ENCODE data around the gene DDR2. TPM values are rescaled to one million over a fixed set of nuclear protein-coding genes. Genes with fewer than 3 reads are reported as not detected.
A peak's percentile ranks its signal among the peaks of the same experiment; 100 is the strongest.
"Not testable (repeated sequence)": the region's sequence is repeated elsewhere in the genome, so short reads cannot be mapped to it uniquely, and the experiment has no call there.

The DDR2 gene
- 35.5 and 36.5 TPM in 2 replicates for total RNA-seq (2014; rRNA removed; shearing (Covaris generic))

DNA sequence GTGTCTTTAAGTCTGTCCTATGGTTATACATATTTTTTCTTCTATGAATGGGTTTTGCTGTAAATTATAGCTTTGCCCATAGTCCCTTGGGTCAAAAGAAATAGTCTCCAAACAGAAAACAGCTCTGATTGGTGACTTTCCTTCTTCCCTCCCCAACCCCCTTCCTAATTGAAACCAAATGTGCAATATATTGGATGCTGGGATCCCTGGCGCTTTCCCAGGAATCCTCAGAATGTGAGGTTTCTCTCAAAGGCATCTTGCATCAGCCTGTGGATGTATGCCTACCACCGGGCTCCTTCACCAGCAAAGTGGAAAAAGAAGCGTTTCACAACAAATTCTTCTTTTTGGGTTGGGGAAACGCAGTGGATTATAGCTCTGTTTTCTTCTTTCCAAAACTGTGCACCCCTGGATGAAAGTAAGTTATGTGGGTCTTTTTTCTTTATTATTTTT, at the start of gene DDR2:
Gene DDR2 (plus strand): TSS at position 248 of the 450 bp plus-strand sequence. CDS start 86,600 bp downstream, outside the sequence.
- peak; percentile 87 for DNase-seq (ENCODE audit: low spot score)

GRCh38 chr1:162582901-162583300, 49.4 kb upstream of the DDR2 start:
- not testable (repeated sequence) for DNase-seq (ENCODE audit: low spot score)

DNA sequence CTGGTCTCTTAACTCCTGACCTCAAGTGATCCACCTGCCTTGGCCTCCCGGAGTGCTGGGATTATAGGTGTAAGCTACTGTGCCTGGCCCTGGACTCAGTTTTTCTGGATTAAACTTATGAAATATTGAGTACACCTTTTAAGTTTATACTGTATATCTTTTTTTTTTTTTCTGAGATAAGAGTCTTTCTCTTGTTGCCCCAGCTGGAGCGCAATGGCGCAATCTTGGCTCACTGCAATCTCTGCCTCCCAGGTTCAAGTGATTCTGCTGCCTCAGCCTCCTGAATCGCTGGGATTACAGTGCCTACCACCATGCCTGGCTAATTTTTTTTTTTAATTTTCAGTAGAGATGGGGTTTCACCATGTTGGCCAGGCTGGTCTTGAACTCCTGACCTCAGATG, 47.2 kb upstream of the DDR2 start:
- not testable (repeated sequence) for DNase-seq (ENCODE audit: low spot score)

DNA sequence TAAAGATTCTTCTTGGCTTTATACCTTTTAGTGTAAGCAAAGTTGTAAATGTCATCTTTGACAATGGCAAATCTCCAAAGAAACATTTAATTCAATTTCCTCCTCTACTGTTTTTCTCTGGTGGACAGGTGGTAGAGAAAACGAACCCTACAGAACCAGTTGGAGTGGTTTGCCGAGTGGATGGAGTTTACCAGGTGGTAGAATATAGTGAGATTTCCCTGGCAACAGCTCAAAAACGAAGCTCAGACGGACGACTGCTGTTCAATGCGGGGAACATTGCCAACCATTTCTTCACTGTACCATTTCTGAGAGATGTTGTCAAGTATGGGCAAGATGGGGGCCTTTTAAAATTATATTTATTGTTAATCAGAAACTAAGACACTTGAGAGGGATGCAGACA, 44.9 kb upstream of the DDR2 start:
- no peak for DNase-seq (ENCODE audit: low spot score)

GRCh38 chr1:162587761-162588260, 44.5 kb upstream of the DDR2 start:
- no peak for DNase-seq (ENCODE audit: low spot score)

- DNase-seq (ENCODE audit: low spot score), result no peak
Measured at GRCh38 chr1:162590101-162590500, 42.2 kb upstream of the DDR2 start.

- DNase-seq (ENCODE audit: low spot score), result no peak
Measured at GRCh38 chr1:162590686-162591085, 41.6 kb upstream of the DDR2 start.

GRCh38 chr1:162596514-162597170, 35.6 kb upstream of the DDR2 start:
- no peak for DNase-seq (ENCODE audit: low spot score)

DNA sequence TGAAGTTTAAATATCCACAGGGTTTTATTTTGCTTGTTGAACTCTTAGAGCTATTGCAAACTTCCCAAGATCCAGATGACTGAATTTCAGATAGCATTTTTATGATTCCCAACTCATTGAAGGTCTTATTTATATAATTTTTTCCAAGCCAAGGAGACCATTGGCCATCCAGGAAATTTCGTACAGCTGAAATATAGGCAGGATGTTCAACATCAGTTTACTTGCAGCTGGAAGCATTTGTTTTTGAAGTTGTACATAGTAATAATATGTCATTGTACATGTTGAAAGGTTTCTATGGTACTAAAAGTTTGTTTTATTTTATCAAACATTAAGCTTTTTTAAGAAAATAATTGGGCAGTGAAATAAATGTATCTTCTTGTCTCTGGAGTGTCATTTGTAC, 32.8 kb upstream of the DDR2 start:
- no peak for DNase-seq (ENCODE audit: low spot score)

DNA sequence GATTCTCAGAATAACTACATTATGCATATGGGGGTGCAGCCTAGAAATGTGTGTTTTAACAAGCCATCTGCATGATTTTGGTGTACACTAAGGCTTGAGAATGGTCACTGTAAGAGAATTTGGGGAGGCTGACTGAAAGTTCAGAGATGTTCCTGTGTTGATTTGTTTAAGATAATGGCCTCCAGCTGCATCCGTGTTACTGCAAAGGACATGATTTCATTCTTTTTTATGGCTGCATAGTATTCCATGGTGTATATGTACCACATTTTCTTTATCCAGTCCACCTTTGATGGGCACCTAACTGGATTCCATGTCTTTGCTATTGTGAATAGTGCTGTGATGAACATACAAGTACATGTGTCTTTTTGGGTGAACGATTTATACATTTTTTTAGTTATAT, 29.1 kb upstream of the DDR2 start:
- DNase-seq (ENCODE audit: low spot score), result not testable (repeated sequence)

DNA sequence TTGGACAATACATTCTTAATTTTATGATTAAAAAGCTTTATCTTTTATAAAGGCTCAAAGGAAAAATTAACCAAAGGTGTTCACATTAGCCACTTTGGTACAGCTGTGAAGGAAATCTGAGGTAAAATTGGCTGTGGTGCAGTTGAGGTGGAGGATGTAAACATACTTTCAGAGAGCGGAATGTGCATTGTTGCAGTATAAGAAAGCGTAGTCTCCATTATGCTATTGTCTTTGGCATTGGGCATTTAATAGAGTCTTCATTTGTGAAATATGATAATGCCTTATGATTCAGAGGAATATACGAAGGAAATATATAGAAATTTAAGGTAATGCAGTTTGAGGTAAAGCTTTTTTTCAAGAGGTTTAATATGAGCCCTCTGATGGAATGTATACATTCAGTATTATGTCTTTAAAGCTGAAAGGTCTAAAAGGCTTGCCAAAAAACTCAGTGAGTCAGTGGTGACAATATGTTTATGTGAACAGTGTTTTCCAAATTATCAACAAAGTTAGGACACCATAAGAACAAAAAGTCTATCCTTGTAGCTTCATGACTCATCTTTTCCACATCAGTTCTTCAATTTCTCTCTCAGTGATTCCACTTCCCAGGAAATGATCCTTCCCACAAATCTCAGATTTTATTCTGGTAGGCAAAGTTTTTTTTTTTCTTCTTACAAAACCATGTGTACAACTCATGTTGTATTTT, 26.9 kb upstream of the DDR2 start:
- DNase-seq (ENCODE audit: low spot score), result peak; percentile 88

DNA sequence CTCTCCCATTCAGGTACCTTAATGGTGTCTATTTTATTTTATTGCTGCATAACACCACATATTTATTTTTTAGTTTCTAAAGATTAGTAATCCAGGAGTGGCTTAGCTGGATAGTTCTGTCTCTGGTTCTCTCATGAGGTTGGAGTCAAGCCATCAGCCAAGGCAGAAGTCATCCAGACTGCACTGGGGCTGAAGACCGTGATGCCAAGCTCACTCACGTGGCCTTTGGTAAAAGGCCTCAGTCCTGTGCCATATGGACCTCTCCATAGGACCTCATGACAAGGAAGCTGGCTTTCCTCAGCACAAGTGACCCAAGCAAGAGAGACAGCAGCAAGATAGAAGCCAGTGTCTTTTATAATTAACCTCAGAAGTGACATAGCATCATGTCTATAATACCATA, 23.0 kb upstream of the DDR2 start:
- no peak for DNase-seq (ENCODE audit: low spot score)

GRCh38 chr1:162612606-162613400, 19.5 kb upstream of the DDR2 start:
- DNase-seq (ENCODE audit: low spot score), result no peak

DNA sequence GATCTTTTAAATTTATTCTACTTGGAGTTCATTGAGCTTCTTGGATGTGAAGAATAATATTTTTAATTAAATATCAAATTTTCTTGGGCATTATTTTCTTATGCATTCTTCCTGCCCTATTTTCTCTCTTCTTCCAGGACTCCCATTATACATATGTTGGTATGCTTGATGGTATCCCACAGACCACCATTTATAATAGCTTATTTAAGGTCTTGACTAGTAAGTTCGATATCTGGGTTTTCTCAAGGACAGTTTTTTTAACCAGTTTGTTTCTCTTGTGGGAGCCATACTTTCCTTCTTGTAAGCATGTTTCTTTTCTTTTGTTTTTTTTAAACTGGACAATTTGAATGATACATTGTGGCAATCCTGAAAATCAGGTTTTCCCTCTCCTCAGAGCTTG, 15.4 kb upstream of the DDR2 start:
- no peak for DNase-seq (ENCODE audit: low spot score)

- DNase-seq (ENCODE audit: low spot score), result no peak
Measured at GRCh38 chr1:162617513-162617912, 14.8 kb upstream of the DDR2 start.

DNA sequence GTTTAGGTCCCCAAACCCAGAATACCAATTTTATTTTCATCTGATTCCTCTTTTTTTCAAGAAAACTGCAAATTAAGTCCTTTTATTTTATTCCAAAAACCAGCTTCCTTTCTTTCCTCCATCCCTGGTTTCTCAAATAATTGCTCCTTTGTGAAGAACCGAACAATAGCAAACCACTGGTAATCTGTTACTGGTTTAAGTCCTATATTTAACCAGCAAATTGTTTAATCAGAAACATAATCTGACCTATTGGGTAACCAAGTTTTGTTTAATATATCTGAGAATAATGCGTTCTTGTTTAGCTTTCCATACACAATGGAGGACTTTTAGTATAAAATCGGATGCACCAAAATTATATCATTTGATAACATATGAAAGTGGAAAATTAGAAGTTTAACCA, 13.2 kb upstream of the DDR2 start:
- DNase-seq (ENCODE audit: low spot score), result no peak

DNA sequence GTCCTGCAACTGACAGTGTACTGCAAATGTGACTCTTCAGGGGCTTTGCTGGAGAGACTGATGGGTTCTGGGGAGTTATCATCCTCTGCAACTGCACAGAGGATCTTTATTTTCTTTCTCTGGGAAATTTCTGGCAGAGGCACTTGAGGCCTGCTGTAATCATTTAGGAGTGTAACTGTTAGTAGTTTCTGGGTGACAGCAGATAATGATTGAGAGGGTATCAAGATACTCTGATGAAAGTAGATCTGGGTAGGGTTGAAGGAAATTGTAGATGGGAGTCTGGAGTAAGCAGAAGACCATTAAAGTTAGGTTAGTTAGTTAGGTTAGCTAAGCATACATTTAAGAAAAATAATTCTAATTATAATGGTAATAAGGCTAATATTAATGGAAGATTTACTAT, 11.0 kb upstream of the DDR2 start:
- no peak for DNase-seq (ENCODE audit: low spot score)

DNA sequence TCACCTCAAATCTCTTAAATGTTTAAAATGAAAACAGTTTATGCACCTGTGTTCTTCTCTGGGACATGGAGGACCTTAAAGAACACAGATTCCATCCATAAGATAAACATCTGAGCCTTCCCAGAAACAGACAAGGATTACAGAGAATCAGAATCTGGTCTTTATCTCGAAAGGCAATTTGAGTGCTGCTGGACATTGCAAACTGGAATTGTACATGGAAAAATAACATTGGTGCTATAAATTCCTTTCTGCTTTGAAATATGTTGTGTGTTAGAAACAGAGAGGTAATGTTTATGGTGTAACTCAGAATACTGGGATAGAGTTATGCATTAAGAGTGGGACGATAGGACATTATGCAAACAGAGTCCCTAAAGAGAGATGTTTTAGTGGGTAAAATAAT, 6.6 kb upstream of the DDR2 start:
- no peak for DNase-seq (ENCODE audit: low spot score)

DNA sequence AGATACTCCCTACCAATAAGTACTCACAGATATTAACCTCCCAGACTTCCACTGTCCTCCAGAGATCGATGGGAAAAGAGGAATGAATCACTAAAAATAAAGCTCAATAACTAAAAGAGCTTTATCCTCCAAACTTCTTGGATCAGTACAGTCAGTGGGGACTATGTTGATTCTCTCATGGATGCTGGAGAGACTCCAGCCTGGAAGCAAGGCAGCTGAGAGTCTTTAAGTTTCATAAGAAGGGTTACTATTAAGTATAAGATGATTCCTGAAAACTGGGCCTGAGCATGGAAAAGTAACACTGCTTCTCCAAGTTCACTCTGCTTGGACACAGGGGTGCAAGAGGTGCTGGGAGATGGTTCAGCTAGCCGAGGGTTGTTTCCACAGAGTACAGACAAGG, 6.2 kb upstream of the DDR2 start:
- no peak for DNase-seq (ENCODE audit: low spot score)

DNA sequence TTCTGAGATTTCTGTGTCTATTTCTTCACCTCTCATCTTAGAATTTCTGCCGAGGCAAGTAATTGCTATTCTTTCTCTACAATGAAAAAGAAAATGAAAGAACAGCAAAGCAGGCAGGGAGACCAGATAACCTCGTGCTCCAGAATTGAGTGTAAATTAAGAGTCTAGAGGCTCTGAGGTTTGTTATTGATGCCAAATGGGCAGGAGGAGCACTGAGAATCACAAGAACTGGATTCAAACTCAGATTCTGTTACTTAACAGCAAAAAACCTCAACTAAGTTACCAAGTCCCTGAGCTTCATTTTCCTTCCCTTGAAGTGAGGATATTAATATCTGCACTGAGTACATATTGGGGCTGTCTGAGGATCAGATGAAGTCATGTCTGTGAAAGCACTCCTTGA, 5.5 kb upstream of the DDR2 start:
- DNase-seq (ENCODE audit: low spot score), result no peak

- peak; percentile 29 for DNase-seq (ENCODE audit: low spot score)
Measured at GRCh38 chr1:162627662-162628296, 4.5 kb upstream of the DDR2 start.

- DNase-seq (ENCODE audit: low spot score), result no peak
Measured at GRCh38 chr1:162629077-162629627, 3.1 kb upstream of the DDR2 start.

Measured in H4 (cell line).